ENCODE results near the gene BTBD16. TPM values are rescaled to one million over a fixed set of nuclear protein-coding genes. Genes with fewer than 3 reads are reported as not detected.

BTBD16 gene
- total and polyA plus RNA-seq, 2 experiments from 2014 or later = 0.09 to 0.16 TPM

- H3K36me3 ChIP-seq = no peaks in the 10 kb centered on the region
- H3K4me3 ChIP-seq = no peak overlapping the region
- no peaks in the 10 kb centered on the region for H3K9me3 ChIP-seq (ENCODE audit: low read depth)
- H3K27me3 ChIP-seq = no peaks in the 10 kb centered on the region
- no peak for TF ChIP-seq CTCF (IDR thresholded peaks at IDR 0.05; ENCODE audit: low read depth, low read length)
- no peak for DNase-seq (ENCODE audit: low read depth in 1 of 2, low spot score in 1 of 2)
- H3K4me1 ChIP-seq (ENCODE audit: low read depth) = no peaks in the 10 kb centered on the region
- no peak overlapping the region for H3K27ac ChIP-seq
Measured at GRCh38 chr10:122343135-122343800, 72.2 kb downstream of the BTBD16 start.

DNA sequence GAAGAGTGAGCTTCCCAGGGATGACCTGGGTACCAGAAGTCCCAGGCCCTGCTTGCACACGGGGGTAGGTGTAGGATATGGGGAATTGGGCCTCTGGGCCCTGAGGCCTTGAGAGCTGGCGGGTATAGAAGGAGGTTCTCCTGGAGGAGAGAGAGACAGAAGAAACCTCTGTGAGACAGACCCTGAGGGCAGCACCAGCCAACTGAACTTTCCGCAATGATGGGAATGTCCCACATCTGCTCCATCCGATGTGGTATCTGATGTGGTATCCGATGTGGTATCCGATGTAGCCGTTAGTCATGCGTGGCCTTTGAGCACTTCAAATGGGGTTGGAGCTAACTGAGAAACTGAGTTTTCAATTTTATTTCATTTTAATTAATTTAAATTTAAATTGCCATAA is 72.8 kb downstream of the BTBD16 start:
- TF ChIP-seq CTCF (IDR thresholded peaks at IDR 0.05; ENCODE audit: low read depth, low read length) = no peak
- Histone ChIP-seq H3K4me1 (ENCODE audit: low read depth) (no peaks in the 10 kb centered on the region), H3K9me3 (ENCODE audit: low read depth) (no peaks in the 10 kb centered on the region), H3K36me3 (no peaks in the 10 kb centered on the region), H3K4me3 (no peak overlapping the region), H3K27ac (no peak overlapping the region), H3K27me3 (no peaks in the 10 kb centered on the region)
- no peak for DNase-seq (ENCODE audit: low read depth in 1 of 2, low spot score in 1 of 2)

DNA sequence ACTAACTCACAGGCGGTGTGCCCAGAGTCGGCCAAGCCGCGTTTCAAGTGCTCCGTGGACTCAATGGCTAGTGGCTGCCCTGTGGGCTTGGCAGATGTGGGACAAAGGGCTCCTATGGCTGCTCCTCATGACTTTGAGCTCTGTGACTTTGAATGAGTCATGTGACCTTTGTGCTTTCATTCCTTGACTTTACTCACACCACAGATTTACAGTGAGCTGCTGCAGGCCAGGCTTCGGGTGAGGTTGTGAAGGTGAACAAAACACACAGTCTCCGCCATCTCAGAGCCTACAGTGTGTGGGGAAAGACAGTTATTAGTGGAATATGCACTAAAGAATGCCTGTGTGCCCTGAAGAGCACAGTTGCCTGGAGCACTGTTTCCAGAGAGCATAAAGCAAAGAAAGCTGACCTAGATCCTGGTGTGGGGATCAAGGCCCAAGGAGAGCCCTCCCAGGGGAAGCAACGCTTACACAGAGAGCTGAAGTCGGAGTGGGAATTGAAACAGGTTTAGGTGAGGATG is 73.7 kb downstream of the BTBD16 start:
- TF ChIP-seq CTCF (IDR thresholded peaks at IDR 0.05; ENCODE audit: low read depth, low read length) = no peak
- peak in 1 of 2 donors; percentile 30 for DNase-seq (ENCODE audit: low read depth in 1 of 2, low spot score in 1 of 2)
- Histone ChIP-seq H3K4me3 (no peak overlapping the region), H3K9me3 (ENCODE audit: low read depth) (no peaks in the 10 kb centered on the region), H3K4me1 (ENCODE audit: low read depth) (no peaks in the 10 kb centered on the region), H3K36me3 (no peaks in the 10 kb centered on the region), H3K27ac (no peak overlapping the region), H3K27me3 (no peaks in the 10 kb centered on the region)

GRCh38 chr10:122346326-122346950 is 75.3 kb downstream of the BTBD16 start:
- no peak for TF ChIP-seq CTCF (IDR thresholded peaks at IDR 0.05; ENCODE audit: low read depth, low read length)
- no peak for DNase-seq (ENCODE audit: low read depth in 1 of 2, low spot score in 1 of 2)
- Histone ChIP-seq H3K4me1 (ENCODE audit: low read depth) (no peaks in the 10 kb centered on the region), H3K4me3 (no peak overlapping the region), H3K27ac (no peak overlapping the region), H3K9me3 (ENCODE audit: low read depth) (no peaks in the 10 kb centered on the region), H3K36me3 (no peaks in the 10 kb centered on the region), H3K27me3 (no peaks in the 10 kb centered on the region)

- no peak for DNase-seq (ENCODE audit: low read depth in 1 of 2, low spot score in 1 of 2)
- Histone ChIP-seq H3K27ac (no peak overlapping the region), H3K36me3 (no peaks in the 10 kb centered on the region), H3K4me3 (no peak overlapping the region), H3K9me3 (ENCODE audit: low read depth) (no peaks in the 10 kb centered on the region), H3K4me1 (ENCODE audit: low read depth) (no peaks in the 10 kb centered on the region), H3K27me3 (no peaks in the 10 kb centered on the region)
- TF ChIP-seq CTCF (IDR thresholded peaks at IDR 0.05; ENCODE audit: low read depth, low read length) = no peak
Measured at GRCh38 chr10:122347170-122347841, 76.2 kb downstream of the BTBD16 start.
